A673 (cell line): ENCODE results near the gene ZNF683.

Source experiments
- CTCF ChIP-seq: fragments of 300-800, 200-600 bp; sonication (generic); conservative IDR thresholded peaks from 2 replicates; pipeline ENCODE4 v1.5.1; 2017; ENCODE audit warnings: low read depth, mild to moderate bottlenecking, antibody characterized with exemption, low read length, moderate library complexity, mixed read lengths
- EZH2 ChIP-seq: fragments of 200-600 bp; sonication (generic); IDR thresholded peaks from 2 replicates; pipeline ENCODE4 v1.6.1; 2017; ENCODE audit warnings: borderline replicate concordance, low read depth, mild to moderate bottlenecking, mixed read lengths, antibody characterized with exemption, low read length; ENCODE audit not compliant: poor library complexity, severe bottlenecking

DNA sequence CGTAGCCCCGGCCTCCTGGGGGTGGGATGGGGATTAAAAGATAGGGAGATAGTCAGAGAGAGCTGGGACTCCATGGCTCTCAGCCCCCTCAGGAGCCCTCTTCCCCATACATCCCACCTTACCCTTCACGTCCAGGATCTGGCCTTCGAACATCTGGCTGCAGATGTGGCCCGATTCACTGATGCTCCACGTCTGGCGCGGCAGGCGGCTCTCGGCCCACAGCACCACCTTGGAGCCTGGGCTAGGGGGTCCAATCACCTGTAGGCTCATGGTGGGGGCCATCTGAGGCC is 50.6 kb downstream of the ZNF683 start:
- no peak for TF ChIP-seq CTCF
- TF ChIP-seq EZH2 = no peak
